Measurements from ENCODE around the gene ZFYVE26.

- TF ChIP-seq POLR2AphosphoS5 (IDR thresholded peaks at IDR 0.05), result no peak
- TF ChIP-seq EP300 (IDR thresholded peaks at IDR 0.05), result no peak
- no peak for TF ChIP-seq POLR2A (IDR thresholded peaks at IDR 0.05; ENCODE audit: low read depth)
Observed at GRCh38 chr14:67835596-67835995, 19.2 kb upstream of the ZFYVE26 start.

Measured in esophagus muscularis mucosa (tissue), 3 donors.